ENCODE measurements around the gene GGCT. TPM values are rescaled to one million over a fixed set of nuclear protein-coding genes. Genes with fewer than 3 reads are reported as not detected.

Gene GGCT
- total RNA-seq, 2 donors from 2014 or later: 14.7 to 54.0 TPM

- WGBS: 85% methylated on average over 10 of the region's 10 CpGs
- Histone ChIP-seq H3K27ac (no peak overlapping the region), H3K4me3 (no peak overlapping the region)
Observed at GRCh38 chr7:30448461-30449189, 56.0 kb downstream of the GGCT start.

GRCh38 chr7:30447466-30447865 is 57.2 kb downstream of the GGCT start:
- TF ChIP-seq CTCF (IDR thresholded peaks at IDR 0.05) (no peak), POLR2A (IDR thresholded peaks at IDR 0.05) (no peak), POLR2AphosphoS5 (IDR thresholded peaks at IDR 0.05) (no peak)
- 91% methylated on average over 8 of the region's 8 CpGs for WGBS
- DNase-seq (ENCODE audit: low spot score): no peak
- Histone ChIP-seq H3K36me3 (no peaks in the 10 kb centered on the region), H3K4me1 (replicated peaks) (no peaks in the 10 kb centered on the region), H3K9me3 (no peaks in the 10 kb centered on the region), H3K4me3 (no peak overlapping the region), H3K27me3 (replicated peaks; ENCODE audit: insufficient read depth) (no peaks in the 10 kb centered on the region), H3K27ac (no peak overlapping the region)
- intact Hi-C loops (cut with DNase I): no loop called here

More at GRCh38 chr7:30448461-30449189, 56.0 kb downstream of the GGCT start:
- TF ChIP-seq POLR2AphosphoS5 (IDR thresholded peaks at IDR 0.05): no peak
- no peak for TF ChIP-seq CTCF (IDR thresholded peaks at IDR 0.05)
- no peak for TF ChIP-seq POLR2A (IDR thresholded peaks at IDR 0.05)
- Histone ChIP-seq H3K36me3 (no peaks in the 10 kb centered on the region), H3K27me3 (replicated peaks; ENCODE audit: insufficient read depth) (no peaks in the 10 kb centered on the region), H3K4me1 (replicated peaks) (no peaks in the 10 kb centered on the region), H3K9me3 (no peaks in the 10 kb centered on the region)
- intact Hi-C loops (cut with DNase I): no loop called here
- DNase-seq (ENCODE audit: low spot score): no peak

Other genes starting within 250 kb of the GGCT start
- gene ZNRF2, start 220.2 kb downstream of the GGCT start, total RNA-seq: 10 to 100 TPM; 23.0 to 35.2 TPM
- 10 to 100 TPM in 1 of 2 donors, 1 to 10 TPM in 1; 3.5 to 12.3 TPM for gene NOD1, start 26.0 kb downstream of the GGCT start, total RNA-seq
- gene GARS1, start 90.0 kb upstream of the GGCT start, total RNA-seq: 10 to 100 TPM; 38.8 to 78.3 TPM
- under 1 TPM in 1 of 2 donors, not detected in 1; 0.17 TPM for gene CRHR2, start 177.6 kb upstream of the GGCT start, total RNA-seq
- 100 to 1,000 TPM in 1 of 2 donors, 10 to 100 TPM in 1; 41.4 to 132 TPM for gene INMT, start 247.3 kb upstream of the GGCT start, total RNA-seq